Measurements from ENCODE around the gene DAAM1. TPM values are rescaled to one million over a fixed set of nuclear protein-coding genes. Genes with fewer than 3 reads are reported as not detected.

The DAAM1 gene
- polyA plus RNA-seq, 1 of the 3 experiments (the other 2 are of a cell fraction): 5.1 TPM

DNA sequence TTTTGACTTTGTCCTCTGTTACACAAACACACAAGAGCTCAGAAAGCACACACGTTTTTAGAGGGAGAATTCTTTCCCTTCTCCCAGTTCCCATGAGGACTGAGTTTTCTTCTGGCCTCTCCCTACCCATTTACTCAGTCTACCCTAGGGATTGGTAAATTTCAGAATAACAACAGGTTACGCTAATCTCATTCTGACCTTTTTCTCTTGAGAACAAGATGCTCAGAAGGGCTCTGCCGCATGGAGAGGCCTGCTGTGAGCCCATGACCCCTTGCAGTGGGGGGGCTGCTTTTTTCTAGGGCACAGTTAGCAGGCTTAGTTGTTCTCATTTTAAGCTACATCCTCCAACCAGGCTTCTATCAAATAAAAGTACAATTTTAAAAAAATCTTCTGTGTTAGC lies 207.2 kb downstream of the DAAM1 start:
- peaks cover 0 to 5% of the 10 kb centered on the region in 2 experiments for H3K36me3 ChIP-seq (replicated peaks in 1 of 2; ENCODE audit: control insufficient read depth in 1 of 2, insufficient read depth in 2 of 2, low read length in 1 of 2)
- DNase-seq: no peak
- H3K79me2 ChIP-seq (ENCODE audit: insufficient read depth): no peaks in the 10 kb centered on the region
- H3K9me3 ChIP-seq: no peaks in the 10 kb centered on the region
- no peak overlapping the region for H3K4me2 ChIP-seq
- no peak overlapping the region for H3K9ac ChIP-seq
- ChIA-PET POLR2A (no interaction called here), CTCF (no interaction called here)
- no peak overlapping the region for H3K27ac ChIP-seq (ENCODE audit: low read depth in 2 of 2, low read length in 1 of 2)
- peaks cover 4% of the 10 kb centered on the region for H3F3A ChIP-seq (replicated peaks; ENCODE audit: insufficient read depth)
- H3K4me3 ChIP-seq (ENCODE audit: low read depth in 2 of 2, low read length in 1 of 2): no peak overlapping the region
- no peaks in the 10 kb centered on the region for H3K27me3 ChIP-seq (ENCODE audit: insufficient read depth)
- H4K20me1 ChIP-seq (ENCODE audit: insufficient read depth): no peaks in the 10 kb centered on the region
- H2AFZ ChIP-seq (ENCODE audit: low read depth): no peak overlapping the region
- TF ChIP-seq MEF2A (IDR thresholded peaks at IDR 0.05; ENCODE audit: borderline replicate concordance, low read depth) (no peak), TCF12 (IDR thresholded peaks at IDR 0.05) (no peak)
- 75% methylated on average over 3 of the region's 3 CpGs for WGBS (ENCODE audit: low lambda C conversion rate)
- H3K4me1 ChIP-seq (ENCODE audit: control insufficient read depth in 1 of 2, insufficient read depth in 2 of 2, low read depth in 1 of 2, low read length in 1 of 2): no peaks in the 10 kb centered on the region
- no peaks in the 10 kb centered on the region for H3K9me2 ChIP-seq

DNA sequence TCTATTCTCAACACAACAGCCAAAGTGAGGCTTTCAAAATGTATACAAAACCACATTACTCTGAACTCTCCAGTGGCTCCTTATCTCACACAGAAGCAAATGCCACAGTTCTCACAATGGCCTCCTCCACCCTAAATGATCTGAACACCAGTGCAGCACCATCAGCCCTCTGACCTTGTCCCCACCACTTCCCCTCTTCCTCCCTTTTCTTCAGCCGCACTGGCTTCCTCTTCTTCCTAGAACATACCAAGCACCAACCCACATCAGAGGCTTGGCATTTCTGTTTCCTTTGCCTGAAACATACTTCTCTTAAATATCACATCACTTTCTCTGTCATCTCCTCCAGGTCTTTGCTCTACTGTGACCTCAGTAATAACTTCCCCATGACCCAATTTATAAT lies 210.4 kb downstream of the DAAM1 start:
- H3K4me1 ChIP-seq (ENCODE audit: control insufficient read depth in 1 of 2, insufficient read depth in 2 of 2, low read depth in 1 of 2, low read length in 1 of 2): no peaks in the 10 kb centered on the region
- no peaks in the 10 kb centered on the region for H3K36me3 ChIP-seq (replicated peaks in 1 of 2; ENCODE audit: control insufficient read depth in 1 of 2, insufficient read depth in 2 of 2, low read length in 1 of 2)
- H3K4me3 ChIP-seq (ENCODE audit: low read depth in 2 of 2, low read length in 1 of 2): no peak overlapping the region
- H3K9ac ChIP-seq: no peak overlapping the region
- no peaks in the 10 kb centered on the region for H3K27me3 ChIP-seq (ENCODE audit: insufficient read depth)
- no peaks in the 10 kb centered on the region for H3K79me2 ChIP-seq (ENCODE audit: insufficient read depth)
- 100% methylated on average over 1 of the region's 1 CpG for WGBS (ENCODE audit: low lambda C conversion rate)
- no peaks in the 10 kb centered on the region for H3K9me2 ChIP-seq
- H2AFZ ChIP-seq (ENCODE audit: low read depth): no peak overlapping the region
- CTCF ChIA-PET: no interaction called here
- POLR2A ChIA-PET: no interaction called here
- no peaks in the 10 kb centered on the region for H4K20me1 ChIP-seq (ENCODE audit: insufficient read depth)
- no peak overlapping the region for H3K4me2 ChIP-seq
- H3K27ac ChIP-seq (ENCODE audit: low read depth in 2 of 2, low read length in 1 of 2): no peak overlapping the region
- H3F3A ChIP-seq (replicated peaks; ENCODE audit: insufficient read depth): peaks cover 4% of the 10 kb centered on the region
- TF ChIP-seq, protein P1, sequence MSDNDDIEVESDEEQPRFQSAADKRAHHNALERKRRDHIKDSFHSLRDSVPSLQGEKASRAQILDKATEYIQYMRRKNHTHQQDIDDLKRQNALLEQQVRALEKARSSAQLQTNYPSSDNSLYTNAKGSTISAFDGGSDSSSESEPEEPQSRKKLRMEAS (IDR thresholded peaks at IDR 0.05; ENCODE audit: low read depth): no peak
- TF ChIP-seq, protein P2, sequence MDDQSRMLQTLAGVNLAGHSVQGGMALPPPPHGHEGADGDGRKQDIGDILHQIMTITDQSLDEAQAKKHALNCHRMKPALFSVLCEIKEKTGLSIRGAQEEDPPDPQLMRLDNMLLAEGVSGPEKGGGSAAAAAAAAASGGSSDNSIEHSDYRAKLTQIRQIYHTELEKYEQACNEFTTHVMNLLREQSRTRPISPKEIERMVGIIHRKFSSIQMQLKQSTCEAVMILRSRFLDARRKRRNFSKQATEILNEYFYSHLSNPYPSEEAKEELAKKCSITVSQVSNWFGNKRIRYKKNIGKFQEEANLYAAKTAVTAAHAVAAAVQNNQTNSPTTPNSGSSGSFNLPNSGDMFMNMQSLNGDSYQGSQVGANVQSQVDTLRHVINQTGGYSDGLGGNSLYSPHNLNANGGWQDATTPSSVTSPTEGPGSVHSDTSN (IDR thresholded peaks at IDR 0.05): no peak
- TF ChIP-seq GATA2 (CRISPR knock-in tag; IDR thresholded peaks at IDR 0.05) (no peak), NFIC (IDR thresholded peaks at IDR 0.05; ENCODE audit: borderline replicate concordance) (no peak), NRF1 (IDR thresholded peaks at IDR 0.05; ENCODE audit: low read depth, low read length) (no peak), YY1 (IDR thresholded peaks at IDR 0.05; ENCODE audit: low read depth) (no peak), TEAD4 (IDR thresholded peaks at IDR 0.05; ENCODE audit: borderline replicate concordance, insufficient read depth) (no peak), SMC3 (IDR thresholded peaks at IDR 0.05; ENCODE audit: low read depth, low read length) (no peak), TCF12 (IDR thresholded peaks at IDR 0.05) (no peak), RCOR1 (IDR thresholded peaks at IDR 0.05; ENCODE audit: low read length) (no peak), EP300 (IDR thresholded peaks at IDR 0.05; ENCODE audit: borderline replicate concordance in 1 of 2, low read depth in 1 of 2, low read length in 1 of 2) (no peak), FOSL2 (IDR thresholded peaks at IDR 0.05; ENCODE audit: borderline replicate concordance, low read depth) (no peak), ELF1 (IDR thresholded peaks at IDR 0.05) (no peak)
- TF ChIP-seq, protein P3, sequence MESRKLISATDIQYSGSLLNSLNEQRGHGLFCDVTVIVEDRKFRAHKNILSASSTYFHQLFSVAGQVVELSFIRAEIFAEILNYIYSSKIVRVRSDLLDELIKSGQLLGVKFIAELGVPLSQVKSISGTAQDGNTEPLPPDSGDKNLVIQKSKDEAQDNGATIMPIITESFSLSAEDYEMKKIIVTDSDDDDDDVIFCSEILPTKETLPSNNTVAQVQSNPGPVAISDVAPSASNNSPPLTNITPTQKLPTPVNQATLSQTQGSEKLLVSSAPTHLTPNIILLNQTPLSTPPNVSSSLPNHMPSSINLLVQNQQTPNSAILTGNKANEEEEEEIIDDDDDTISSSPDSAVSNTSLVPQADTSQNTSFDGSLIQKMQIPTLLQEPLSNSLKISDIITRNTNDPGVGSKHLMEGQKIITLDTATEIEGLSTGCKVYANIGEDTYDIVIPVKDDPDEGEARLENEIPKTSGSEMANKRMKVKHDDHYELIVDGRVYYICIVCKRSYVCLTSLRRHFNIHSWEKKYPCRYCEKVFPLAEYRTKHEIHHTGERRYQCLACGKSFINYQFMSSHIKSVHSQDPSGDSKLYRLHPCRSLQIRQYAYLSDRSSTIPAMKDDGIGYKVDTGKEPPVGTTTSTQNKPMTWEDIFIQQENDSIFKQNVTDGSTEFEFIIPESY (IDR thresholded peaks at IDR 0.05; ENCODE audit: borderline replicate concordance, low read depth): no peak
- H3K9me3 ChIP-seq: no peaks in the 10 kb centered on the region
- DNase-seq: no peak
